ENCODE results near the gene POR. TPM values are rescaled to one million over a fixed set of nuclear protein-coding genes. Genes with fewer than 3 reads are reported as not detected.
"Not testable (repeated sequence)": the region's sequence is repeated elsewhere in the genome, so short reads cannot be mapped to it uniquely, and the experiment has no call there.

POR gene
- total RNA-seq, 3 donors from 2014 or later = 40.8 to 63.6 (median 57.7) TPM

DNA sequence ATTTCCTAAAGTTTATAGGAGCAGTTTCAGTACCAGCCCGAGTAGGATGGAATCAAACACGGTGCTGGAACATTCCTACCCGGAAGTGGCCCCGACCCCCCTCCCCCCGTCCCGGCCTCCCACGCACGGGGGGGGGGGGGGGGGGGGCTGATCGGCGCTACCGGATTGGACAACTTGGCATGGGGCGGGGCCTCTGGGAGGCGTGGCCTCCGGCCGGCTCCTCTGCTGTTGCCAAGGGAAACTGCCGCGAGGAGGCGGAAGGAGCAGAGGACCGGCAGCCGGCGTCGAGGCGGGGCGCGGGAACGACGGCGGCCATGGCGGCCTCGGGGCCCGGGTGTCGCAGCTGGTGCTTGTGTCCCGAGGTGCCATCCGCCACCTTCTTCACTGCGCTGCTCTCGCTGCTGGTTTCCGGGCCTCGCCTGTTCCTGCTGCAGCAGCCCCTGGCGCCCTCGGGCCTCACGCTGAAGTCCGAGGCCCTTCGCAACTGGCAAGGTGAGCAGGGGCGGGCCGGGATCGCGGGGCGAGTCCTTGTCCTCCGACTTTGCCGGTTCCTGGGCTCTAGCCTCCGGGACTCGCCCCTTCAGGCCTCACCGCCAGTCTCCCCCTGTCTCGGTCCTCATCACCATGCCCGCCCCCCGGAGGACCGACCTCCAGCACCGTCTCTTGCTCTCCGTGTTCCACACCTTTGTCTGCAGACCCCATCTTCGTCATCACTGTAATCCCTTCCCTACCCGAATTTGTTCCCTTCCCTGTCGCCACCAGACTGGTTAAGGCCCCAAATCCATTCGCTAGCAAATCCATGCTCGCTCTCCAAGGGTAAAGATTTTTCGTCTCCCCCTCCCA, 36.0 kb upstream of the POR start, which contains the start of gene RHBDD2:
Gene RHBDD2, plus strand, starts transcription at position 266 of the 843 bp plus-strand sequence. Its CDS starts 49 bp downstream, at position 315.
- Mint-ChIP-seq H3K4me1 (ENCODE audit: low read depth) (peaks cover 30% of the 10 kb centered on the region), H3K4me3 (peak within 1 kb of the TSS; percentile 99), H3K27me3 (ENCODE audit: low read depth) (no peaks in the 10 kb centered on the region), H3K36me3 (ENCODE audit: insufficient read depth) (peaks cover 11% of the 10 kb centered on the region), H3K9me3 (no peaks in the 10 kb centered on the region)
- DNase-seq (peak; percentile 98), ATAC-seq (peak; percentile 97 to 98)

GRCh38 chr7:75879771-75880184, 35.2 kb upstream of the POR start:
- ATAC-seq (no peak), DNase-seq (no peak)
- Mint-ChIP-seq H3K27me3 (ENCODE audit: low read depth) (no peaks in the 10 kb centered on the region), H3K4me3 (peak overlapping the region; percentile 99), H3K36me3 (ENCODE audit: insufficient read depth) (peaks cover 11% of the 10 kb centered on the region), H3K4me1 (ENCODE audit: low read depth) (peaks cover 30% of the 10 kb centered on the region), H3K9me3 (no peaks in the 10 kb centered on the region)

- DNase-seq = no peak
- Mint-ChIP-seq H3K9me3 (no peaks in the 10 kb centered on the region), H3K4me3 (peak overlapping the region; percentile 99), H3K27me3 (ENCODE audit: low read depth) (no peaks in the 10 kb centered on the region), H3K4me1 (ENCODE audit: low read depth) (peaks cover 30% of the 10 kb centered on the region), H3K36me3 (ENCODE audit: insufficient read depth) (peaks cover 11% of the 10 kb centered on the region)
- ATAC-seq = no peak
Measured at GRCh38 chr7:75880242-75880641, 34.7 kb upstream of the POR start.

- Mint-ChIP-seq H3K4me1 (ENCODE audit: low read depth) (peaks cover 30% of the 10 kb centered on the region), H3K9me3 (no peaks in the 10 kb centered on the region), H3K27me3 (ENCODE audit: low read depth) (no peaks in the 10 kb centered on the region), H3K4me3 (no peak overlapping the region), H3K36me3 (ENCODE audit: insufficient read depth) (peaks cover 14% of the 10 kb centered on the region)
- no peak for ATAC-seq
- no peak for DNase-seq
Measured at GRCh38 chr7:75881436-75882095, 33.4 kb upstream of the POR start.

DNA sequence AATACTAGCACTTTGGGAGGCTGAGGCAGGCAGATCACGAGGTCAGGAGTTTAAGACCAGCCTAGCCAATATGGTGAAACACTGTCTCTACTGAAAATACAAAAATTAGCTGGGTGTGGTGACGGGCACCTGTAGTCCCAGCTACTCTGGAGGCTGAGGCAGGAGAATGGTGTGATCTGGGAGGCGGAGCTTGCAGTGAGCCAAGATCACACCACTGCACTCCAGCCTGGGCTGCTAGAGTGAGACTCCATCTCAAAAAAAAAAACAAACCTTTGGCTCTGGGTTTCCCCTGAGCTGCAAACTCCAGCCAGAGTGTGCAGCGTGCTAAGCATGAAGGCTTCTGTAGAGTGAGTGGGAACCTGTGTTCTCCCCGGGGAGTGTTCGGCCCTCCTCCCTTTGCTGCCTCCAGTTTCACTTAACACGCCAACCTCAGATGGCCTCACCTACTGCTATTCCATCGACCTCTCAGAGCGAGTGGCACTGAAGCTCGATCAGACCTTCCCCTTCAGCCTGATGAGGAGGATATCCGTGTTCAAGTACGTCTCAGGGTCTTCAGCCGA, 31.6 kb upstream of the POR start:
- ATAC-seq; DNase-seq; H3K9me3 Mint-ChIP-seq; H3K4me3 Mint-ChIP-seq; H3K27me3 Mint-ChIP-seq (ENCODE audit: low read depth): not testable (repeated sequence)
- H3K36me3 Mint-ChIP-seq (ENCODE audit: insufficient read depth) = peaks cover 23% of the 10 kb centered on the region
- peaks cover 25% of the 10 kb centered on the region for H3K4me1 Mint-ChIP-seq (ENCODE audit: low read depth)

- no peak for DNase-seq
- no peak for ATAC-seq
- H3K4me1 Mint-ChIP-seq (ENCODE audit: low read depth) = peaks cover 19% of the 10 kb centered on the region
- H3K4me3 Mint-ChIP-seq = no peak overlapping the region
- peaks cover 30% of the 10 kb centered on the region for H3K36me3 Mint-ChIP-seq (ENCODE audit: insufficient read depth)
- H3K27me3 Mint-ChIP-seq (ENCODE audit: low read depth) = no peaks in the 10 kb centered on the region
- H3K9me3 Mint-ChIP-seq = no peaks in the 10 kb centered on the region
Measured at GRCh38 chr7:75884476-75884875, 30.5 kb upstream of the POR start.

DNA sequence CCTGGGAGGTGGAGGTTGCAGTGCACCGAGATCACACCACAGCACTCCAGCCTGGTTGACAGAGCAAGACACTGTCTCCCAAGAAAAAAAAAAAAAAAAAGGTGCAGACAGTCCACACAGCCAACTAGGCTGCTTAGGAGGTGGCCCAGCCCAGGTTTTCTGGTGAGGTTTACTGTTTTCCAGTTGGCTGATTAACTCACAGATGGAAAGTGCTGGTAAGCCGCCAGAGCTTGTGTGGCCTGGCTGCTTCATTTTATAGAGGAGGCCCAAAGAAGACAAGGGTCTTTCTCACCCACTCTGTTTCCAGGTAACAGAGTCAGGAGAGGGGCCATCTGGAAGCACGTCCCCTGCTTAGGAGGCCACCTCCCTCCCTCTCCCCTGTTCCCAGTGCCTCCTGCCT, 29.9 kb upstream of the POR start:
- Mint-ChIP-seq H3K4me3 (no peak overlapping the region), H3K9me3 (no peaks in the 10 kb centered on the region), H3K36me3 (ENCODE audit: insufficient read depth) (peaks cover 30% of the 10 kb centered on the region), H3K4me1 (ENCODE audit: low read depth) (peaks cover 13% of the 10 kb centered on the region), H3K27me3 (ENCODE audit: low read depth) (no peaks in the 10 kb centered on the region)
- DNase-seq (no peak), ATAC-seq (no peak)

GRCh38 chr7:75887669-75888369, 27.1 kb upstream of the POR start:
- ATAC-seq = no peak
- no peaks in the 10 kb centered on the region for H3K27me3 Mint-ChIP-seq (ENCODE audit: low read depth)
- H3K9me3 Mint-ChIP-seq = no peaks in the 10 kb centered on the region
- DNase-seq = no peak
- H3K36me3 Mint-ChIP-seq (ENCODE audit: insufficient read depth) = peaks cover 19% of the 10 kb centered on the region
- no peaks in the 10 kb centered on the region for H3K4me1 Mint-ChIP-seq (ENCODE audit: low read depth)
- H3K4me3 Mint-ChIP-seq = no peak overlapping the region

GRCh38 chr7:75888464-75889222, 26.3 kb upstream of the POR start:
- DNase-seq (no peak), ATAC-seq (no peak)
- no peaks in the 10 kb centered on the region for H3K9me3 Mint-ChIP-seq
- H3K36me3 Mint-ChIP-seq (ENCODE audit: insufficient read depth) = peaks cover 19% of the 10 kb centered on the region
- no peaks in the 10 kb centered on the region for H3K4me1 Mint-ChIP-seq (ENCODE audit: low read depth)
- H3K27me3 Mint-ChIP-seq (ENCODE audit: low read depth) = no peaks in the 10 kb centered on the region
- H3K4me3 Mint-ChIP-seq = no peak overlapping the region

DNA sequence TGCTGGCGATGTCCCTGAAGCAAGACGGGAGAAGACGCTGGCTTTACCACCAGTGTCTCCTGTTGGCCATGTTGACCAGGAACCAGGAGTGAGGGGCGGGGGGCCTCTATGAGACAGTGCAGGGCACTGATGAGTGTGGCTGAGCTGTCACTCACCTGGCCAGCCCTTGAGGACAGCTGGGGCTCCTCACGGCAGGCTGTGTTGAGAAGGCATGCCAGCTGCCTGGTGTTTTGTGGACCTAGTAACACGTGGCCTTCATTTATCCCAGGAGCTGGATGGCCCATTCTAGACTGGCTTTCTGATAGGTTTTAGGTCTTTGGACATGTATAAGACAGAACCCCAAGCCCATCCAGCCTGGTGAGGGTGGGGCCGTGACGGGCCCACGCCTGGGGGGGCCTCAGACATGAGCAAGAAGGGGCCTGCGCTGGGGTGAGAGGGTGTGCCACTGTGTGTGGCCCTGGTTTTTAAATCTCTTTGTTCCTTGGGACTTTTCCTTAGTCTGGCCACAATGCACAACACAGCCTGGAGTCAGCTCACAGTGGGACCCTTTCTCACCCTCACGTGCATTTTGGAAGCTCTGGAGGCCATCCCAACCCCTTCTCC, 25.6 kb upstream of the POR start:
- H3K36me3 Mint-ChIP-seq (ENCODE audit: insufficient read depth) = peaks cover 19% of the 10 kb centered on the region
- H3K9me3 Mint-ChIP-seq = no peaks in the 10 kb centered on the region
- DNase-seq (no peak), ATAC-seq (no peak)
- no peak overlapping the region for H3K4me3 Mint-ChIP-seq
- H3K27me3 Mint-ChIP-seq (ENCODE audit: low read depth) = no peaks in the 10 kb centered on the region
- no peaks in the 10 kb centered on the region for H3K4me1 Mint-ChIP-seq (ENCODE audit: low read depth)

- H3K36me3 Mint-ChIP-seq (ENCODE audit: insufficient read depth) = peaks cover 19% of the 10 kb centered on the region
- no peak for DNase-seq
- no peaks in the 10 kb centered on the region for H3K27me3 Mint-ChIP-seq (ENCODE audit: low read depth)
- H3K9me3 Mint-ChIP-seq = no peaks in the 10 kb centered on the region
- no peaks in the 10 kb centered on the region for H3K4me1 Mint-ChIP-seq (ENCODE audit: low read depth)
- no peak for ATAC-seq
- H3K4me3 Mint-ChIP-seq = no peak overlapping the region
Measured at GRCh38 chr7:75889826-75890225, 25.1 kb upstream of the POR start.

DNA sequence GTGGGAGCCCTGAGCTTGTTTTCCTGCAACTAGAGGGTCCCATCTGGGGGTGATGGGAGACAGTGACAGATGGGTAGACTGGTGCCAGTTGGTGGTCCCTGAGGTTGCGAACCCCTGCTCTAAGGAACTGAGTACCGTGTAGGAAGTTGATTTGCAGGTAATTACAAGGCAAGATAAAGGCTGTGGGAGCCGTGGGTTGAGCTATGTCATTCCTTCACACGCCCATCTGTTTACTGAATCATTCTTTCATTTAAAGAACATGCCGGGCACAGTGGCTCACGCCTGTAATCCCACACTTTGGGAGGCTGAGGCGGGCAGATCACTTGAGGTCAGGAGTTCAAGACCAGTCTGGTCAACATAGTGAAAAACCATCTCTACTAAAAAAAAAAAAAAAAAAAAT, 23.7 kb upstream of the POR start:
- H3K36me3 Mint-ChIP-seq (ENCODE audit: insufficient read depth) = peaks cover 17% of the 10 kb centered on the region
- not testable (repeated sequence) for ATAC-seq; DNase-seq; H3K4me3 Mint-ChIP-seq; H3K4me1 Mint-ChIP-seq (ENCODE audit: low read depth); H3K9me3 Mint-ChIP-seq; H3K27me3 Mint-ChIP-seq (ENCODE audit: low read depth)

DNA sequence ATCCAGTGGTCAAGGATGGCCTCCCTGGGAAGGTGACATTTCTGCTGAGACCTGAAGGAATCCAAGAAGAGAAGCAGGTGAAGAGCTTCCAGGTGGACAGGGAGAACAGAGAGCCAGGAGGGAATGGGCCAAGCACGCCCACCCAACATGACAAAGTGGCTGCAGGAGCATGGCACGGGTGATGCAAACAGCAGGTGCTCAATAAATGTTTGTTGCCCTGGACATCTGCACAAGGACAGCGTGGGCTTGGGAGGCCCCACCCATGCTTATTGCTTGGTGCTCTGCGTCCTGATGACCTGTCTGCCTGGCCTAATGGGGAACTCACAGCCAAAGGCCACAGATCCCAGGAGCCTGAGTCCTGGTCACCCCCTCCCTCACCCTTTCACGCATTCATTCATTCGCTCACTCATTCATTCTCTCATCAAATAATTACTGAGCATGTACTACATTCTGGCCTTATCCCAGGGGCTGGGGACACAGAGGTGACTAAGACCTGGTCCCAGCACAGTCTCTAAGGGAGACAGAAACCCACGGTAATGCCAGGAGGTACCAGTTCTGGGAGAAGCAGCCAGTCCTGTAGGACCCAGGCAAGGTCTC, 23.0 kb upstream of the POR start:
- Mint-ChIP-seq H3K27me3 (ENCODE audit: low read depth) (no peaks in the 10 kb centered on the region), H3K4me3 (no peak overlapping the region), H3K36me3 (ENCODE audit: insufficient read depth) (peaks cover 16% of the 10 kb centered on the region), H3K4me1 (ENCODE audit: low read depth) (no peaks in the 10 kb centered on the region), H3K9me3 (no peaks in the 10 kb centered on the region)
- ATAC-seq (no peak), DNase-seq (no peak)
